ENCODE data around the gene PEX3. TPM values are rescaled to one million over a fixed set of nuclear protein-coding genes. Genes with fewer than 3 reads are reported as not detected.

PEX3 gene
- total RNA-seq, 1 experiment from 2014 or later = 16.0 TPM

- intact Hi-C loops (cut with micrococcal nuclease; ENCODE audit: unreplicated experiment) = no loop called here
- BruUV-seq (replicated peaks) = no TSS peak
- H3K27ac Mint-ChIP-seq (ENCODE audit: unreplicated experiment) = peak overlapping the region; percentile 24
- CTCF ChIA-PET = no interaction called here
- DNase-seq = no peak
- no peak overlapping the region for H3K4me3 Mint-ChIP-seq (ENCODE audit: low read depth, unreplicated experiment)
- H3K4me1 Mint-ChIP-seq (ENCODE audit: low read depth, unreplicated experiment) = peaks cover 10% of the 10 kb centered on the region
- H3K9me3 Mint-ChIP-seq (ENCODE audit: low read depth, unreplicated experiment) = no peaks in the 10 kb centered on the region
- TF ChIP-seq CTCF (IDR thresholded peaks at IDR 0.05; ENCODE audit: unreplicated experiment) = no peak
- H3K27me3 Mint-ChIP-seq (ENCODE audit: unreplicated experiment) = no peaks in the 10 kb centered on the region
- H3K36me3 Mint-ChIP-seq (ENCODE audit: insufficient read depth, unreplicated experiment) = no peaks in the 10 kb centered on the region
Observed at GRCh38 chr6:143408787-143409162, 41.8 kb upstream of the PEX3 start.

- H3K9me3 Mint-ChIP-seq (ENCODE audit: low read depth, unreplicated experiment) = no peaks in the 10 kb centered on the region
- CTCF ChIA-PET = no interaction called here
- BruUV-seq (replicated peaks) = no TSS peak
- DNase-seq = no peak
- H3K4me3 Mint-ChIP-seq (ENCODE audit: low read depth, unreplicated experiment) = no peak overlapping the region
- no peak overlapping the region for H3K27ac Mint-ChIP-seq (ENCODE audit: unreplicated experiment)
- intact Hi-C loops (cut with micrococcal nuclease; ENCODE audit: unreplicated experiment) = no loop called here
- no peak for TF ChIP-seq CTCF (IDR thresholded peaks at IDR 0.05; ENCODE audit: unreplicated experiment)
- no peaks in the 10 kb centered on the region for H3K27me3 Mint-ChIP-seq (ENCODE audit: unreplicated experiment)
- no peaks in the 10 kb centered on the region for H3K36me3 Mint-ChIP-seq (ENCODE audit: insufficient read depth, unreplicated experiment)
- H3K4me1 Mint-ChIP-seq (ENCODE audit: low read depth, unreplicated experiment) = peaks cover 10% of the 10 kb centered on the region
Observed at GRCh38 chr6:143410859-143411270, 39.7 kb upstream of the PEX3 start.

- TF ChIP-seq CTCF (IDR thresholded peaks at IDR 0.05; ENCODE audit: unreplicated experiment) = no peak
- intact Hi-C loops (cut with micrococcal nuclease; ENCODE audit: unreplicated experiment) = no loop called here
- no peak for DNase-seq
- Mint-ChIP-seq H3K4me1 (ENCODE audit: low read depth, unreplicated experiment) (no peaks in the 10 kb centered on the region), H3K27me3 (ENCODE audit: unreplicated experiment) (no peaks in the 10 kb centered on the region), H3K27ac (ENCODE audit: unreplicated experiment) (no peak overlapping the region), H3K9me3 (ENCODE audit: low read depth, unreplicated experiment) (no peaks in the 10 kb centered on the region), H3K4me3 (ENCODE audit: low read depth, unreplicated experiment) (no peak overlapping the region), H3K36me3 (ENCODE audit: insufficient read depth, unreplicated experiment) (no peaks in the 10 kb centered on the region)
- CTCF ChIA-PET = interaction anchor here (0.6 kb wide), 1 partner anchor 29 kb away, joined by 3 read pairs; no protein-coding TSS in a partner anchor
- BruUV-seq (replicated peaks) = no TSS peak
Observed at GRCh38 chr6:143414769-143415168, 35.8 kb upstream of the PEX3 start.

- CTCF ChIA-PET = interaction anchor here (0.6 kb wide), 1 partner anchor 693 kb away, joined by 3 read pairs; no protein-coding TSS in a partner anchor
- no peaks in the 10 kb centered on the region for H3K27me3 Mint-ChIP-seq (ENCODE audit: unreplicated experiment)
Observed at GRCh38 chr6:143419526-143419925, 31.1 kb upstream of the PEX3 start.

More at GRCh38 chr6:143419526-143419925, 31.1 kb upstream of the PEX3 start:
- Mint-ChIP-seq H3K36me3 (ENCODE audit: insufficient read depth, unreplicated experiment) (no peaks in the 10 kb centered on the region), H3K4me3 (ENCODE audit: low read depth, unreplicated experiment) (no peak overlapping the region), H3K4me1 (ENCODE audit: low read depth, unreplicated experiment) (no peaks in the 10 kb centered on the region), H3K27ac (ENCODE audit: unreplicated experiment) (no peak overlapping the region), H3K9me3 (ENCODE audit: low read depth, unreplicated experiment) (no peaks in the 10 kb centered on the region)
- no TSS peak for BruUV-seq (replicated peaks)
- DNase-seq = no peak
- no peak for TF ChIP-seq CTCF (IDR thresholded peaks at IDR 0.05; ENCODE audit: unreplicated experiment)
- intact Hi-C loops (cut with micrococcal nuclease; ENCODE audit: unreplicated experiment) = no loop called here

All from Calu3 (cell line).